Upper lobe of left lung (tissue), 4 donors: ENCODE data around the gene MMP11.

Source experiments
- CTCF ChIP-seq, 6 experiments: fragments of 450-650 bp in 4 of 6; fragments of 200-600 bp in 2 of 6; sonication (generic) in 2 of 6; IDR thresholded peaks; one replicate each; pipeline ENCODE4 v1.5.1; 2016 to 2019; ENCODE audit warnings: antibody characterized with exemption in 6 of 6
- EP300 ChIP-seq, 4 donors: sonication (generic); formaldehyde crosslinking; IDR thresholded peaks; one replicate each; pipeline ENCODE4 v1.5.1; 2017; ENCODE audit warnings: antibody characterized with exemption in 4 of 4, control low read depth in 2 of 4
- POLR2A ChIP-seq, 4 donors: fragments of 450-650 bp; IDR thresholded peaks; one replicate each; pipeline ENCODE4 v1.5.1; 2016 to 2017; ENCODE audit warnings: antibody characterized with exemption in 4 of 4, mild to moderate bottlenecking in 2 of 4
- POLR2AphosphoS5 ChIP-seq, 2 donors: sonication (generic); formaldehyde crosslinking; IDR thresholded peaks; one replicate each; pipeline ENCODE4 v1.5.1; 2017; ENCODE audit warnings: antibody characterized with exemption in 2 of 2

GRCh38 chr22:23779083-23779482, 6.4 kb downstream of the MMP11 start:
- TF ChIP-seq CTCF (IDR thresholded peaks at IDR 0.05): no peak
- no peak for TF ChIP-seq EP300 (IDR thresholded peaks at IDR 0.05)
- no peak for TF ChIP-seq POLR2A (IDR thresholded peaks at IDR 0.05)
- no peak for TF ChIP-seq POLR2AphosphoS5 (IDR thresholded peaks at IDR 0.05)
